LHCN-M2 (cell line): Measurements from ENCODE around the gene CLCA2. TPM values are rescaled to one million over a fixed set of nuclear protein-coding genes. Genes with fewer than 3 reads are reported as not detected.

Experiments used
- total RNA-seq: library from RNA; depleted of rRNA; stranded (reverse); fragments of >200 nt; gene quantifications from 2 replicates; pipeline ENCODE4 v1.2.3, GENCODE V29; 2014; rRNA removed

The CLCA2 gene
- total RNA-seq, 1 experiment from 2014 or later, result 0.23 TPM

Other genes with a start within 250 kb of the CLCA2 start
- gene ODF2L, start 27.8 kb upstream of the CLCA2 start, total RNA-seq, result 18.7 and 22.7 TPM in 2 replicates
- not detected in 2 replicates for gene CLCA1, start 44.8 kb downstream of the CLCA2 start, total RNA-seq
- not detected in 2 replicates for gene CLCA4, start 122.9 kb downstream of the CLCA2 start, total RNA-seq